Neural cell (in vitro differentiated cells): ENCODE measurements around the gene HOXB4. TPM values are rescaled to one million over a fixed set of nuclear protein-coding genes. Genes with fewer than 3 reads are reported as not detected.

Experiments
- H2AFZ ChIP-seq: fragments of 200-600, 300-800 bp; sonication (generic), shearing (Covaris generic); 2 replicates; pipeline ENCODE4 v1.6.0; 2014; ENCODE audit warnings: low read depth, mild to moderate bottlenecking, antibody characterized with exemption, low read length, moderate library complexity
- H3F3A ChIP-seq: fragments of 200-600 bp; shearing (Covaris generic); 2 replicates; pipeline ENCODE4 v1.6.1; 2016; ENCODE audit warnings: mild to moderate bottlenecking, moderate library complexity, mixed read lengths, antibody characterized with exemption, low read length; ENCODE audit not compliant: insufficient read depth, poor library complexity, severe bottlenecking
- H3K27ac ChIP-seq: fragments of 200-600, 300-800 bp; sonication (generic), shearing (Covaris generic); 2 replicates; pipeline ENCODE4 v1.5.1; 2014; ENCODE audit warnings: mild to moderate bottlenecking, low read length, moderate library complexity
- H3K27me3 ChIP-seq: fragments of 300-800, 200-600 bp; sonication (generic), shearing (Covaris generic); 2 replicates; pipeline ENCODE4 v1.6.0; 2014; ENCODE audit warnings: mild to moderate bottlenecking, low read depth, low read length, moderate library complexity; ENCODE audit not compliant: insufficient read depth
- H3K36me3 ChIP-seq: fragments of 300-800, 200-600 bp; sonication (generic), shearing (Covaris generic); 2 replicates; pipeline ENCODE4 v1.5.1; 2014; ENCODE audit warnings: mild to moderate bottlenecking, antibody characterized with exemption, low read length, moderate library complexity; ENCODE audit not compliant: insufficient read depth
- H3K4me2 ChIP-seq: fragments of 300-800, 200-600 bp; sonication (generic), shearing (Covaris generic); 2 replicates; pipeline ENCODE4 v1.6.0; 2014; ENCODE audit warnings: mild to moderate bottlenecking, low read length
- H3K4me3 ChIP-seq: fragments of 300-800, 200-600 bp; sonication (generic), shearing (Covaris generic); 2 replicates; pipeline ENCODE4 v1.5.1; 2014; ENCODE audit warnings: mild to moderate bottlenecking, low read length, moderate library complexity
- H3K79me2 ChIP-seq: fragments of 200-600 bp; shearing (Covaris generic); replicated peaks from 2 replicates; pipeline ENCODE4 v1.6.0; 2014; ENCODE audit warnings: mild to moderate bottlenecking, low read length, moderate library complexity; ENCODE audit not compliant: insufficient read depth
- H3K9ac ChIP-seq: fragments of 300-800, 200-600 bp; sonication (generic), shearing (Covaris generic); 2 replicates; pipeline ENCODE4 v1.6.1; 2016; ENCODE audit warnings: mild to moderate bottlenecking, low read length, mixed read lengths
- H3K9me2 ChIP-seq: fragments of 200-600 bp; shearing (Covaris generic); 2 replicates; pipeline ENCODE4 v1.6.1; 2016; ENCODE audit warnings: mild to moderate bottlenecking, low read length, mixed read lengths; ENCODE audit not compliant: insufficient read depth
- H3K9me3 ChIP-seq: fragments of 200-600, 300-800 bp; sonication (generic), shearing (Covaris generic); 2 replicates; pipeline ENCODE4 v1.6.1; 2016; ENCODE audit warnings: mild to moderate bottlenecking, mixed run types, low read length, moderate library complexity, mixed read lengths
- H4K20me1 ChIP-seq: fragments of 200-600 bp; shearing (Covaris generic); 2 replicates; pipeline ENCODE4 v1.6.1; 2016; ENCODE audit warnings: mild to moderate bottlenecking, mixed run types; ENCODE audit not compliant: insufficient read depth
- EP300 ChIP-seq: fragments of 450-650 bp; conservative IDR thresholded peaks from 2 replicates; pipeline ENCODE4 v1.6.1; 2014; ENCODE audit warnings: antibody characterized with exemption, mild to moderate bottlenecking, moderate library complexity; ENCODE audit not compliant: poor library complexity, severe bottlenecking
- EZH2 ChIP-seq: fragments of 200-600, 300-800 bp; shearing (Covaris generic), sonication (generic); IDR thresholded peaks from 2 replicates; pipeline ENCODE4 v1.6.1; 2014; ENCODE audit warnings: antibody characterized with exemption, low read length, borderline replicate concordance, mild to moderate bottlenecking; ENCODE audit not compliant: insufficient read depth, poor library complexity, severe bottlenecking
- MXI1 ChIP-seq: fragments of 450-650 bp; conservative IDR thresholded peaks from 2 replicates; pipeline ENCODE4 v1.6.1; 2014; ENCODE audit warnings: antibody characterized with exemption, mild to moderate bottlenecking; ENCODE audit not compliant: poor library complexity, severe bottlenecking
- POLR2AphosphoS5 ChIP-seq: IDR thresholded peaks from 2 replicates; pipeline ENCODE4 v1.6.1; 2012
- RAD21 ChIP-seq: fragments of 450-650 bp; conservative IDR thresholded peaks from 2 replicates; pipeline ENCODE4 v1.6.1; 2014; ENCODE audit warnings: antibody characterized with exemption, mild to moderate bottlenecking, moderate library complexity
- SMC3 ChIP-seq: fragments of 450-650 bp; conservative IDR thresholded peaks from 2 replicates; pipeline ENCODE4 v1.6.1; 2014; ENCODE audit warnings: antibody characterized with exemption, mild to moderate bottlenecking, moderate library complexity; ENCODE audit not compliant: poor library complexity
- TAF1 ChIP-seq: IDR thresholded peaks from 2 replicates; pipeline ENCODE4 v1.6.1; 2012; ENCODE audit warnings: low read depth
- polyA plus RNA-seq: library from polyadenylated mRNA; depleted of rRNA; stranded (reverse); fragments of >200 nt; gene quantifications from 2 replicates; pipeline ENCODE4 v1.2.3, GENCODE V29; 2014
- TF ChIP-seq, protein P1 (sequence below): fragments of 450-650 bp; IDR thresholded peaks from 2 replicates; pipeline ENCODE4 v1.5.1; 2014; ENCODE audit warnings: antibody characterized with exemption, mild to moderate bottlenecking, moderate library complexity; ENCODE audit not compliant: poor library complexity, severe bottlenecking
- TF ChIP-seq, protein P2 (sequence below): IDR thresholded peaks from 2 replicates; pipeline ENCODE4 v1.6.1; 2012; ENCODE audit warnings: borderline replicate concordance

Gene HOXB4
- polyA plus RNA-seq, 1 donor from 2014 or later = not detected

DNA sequence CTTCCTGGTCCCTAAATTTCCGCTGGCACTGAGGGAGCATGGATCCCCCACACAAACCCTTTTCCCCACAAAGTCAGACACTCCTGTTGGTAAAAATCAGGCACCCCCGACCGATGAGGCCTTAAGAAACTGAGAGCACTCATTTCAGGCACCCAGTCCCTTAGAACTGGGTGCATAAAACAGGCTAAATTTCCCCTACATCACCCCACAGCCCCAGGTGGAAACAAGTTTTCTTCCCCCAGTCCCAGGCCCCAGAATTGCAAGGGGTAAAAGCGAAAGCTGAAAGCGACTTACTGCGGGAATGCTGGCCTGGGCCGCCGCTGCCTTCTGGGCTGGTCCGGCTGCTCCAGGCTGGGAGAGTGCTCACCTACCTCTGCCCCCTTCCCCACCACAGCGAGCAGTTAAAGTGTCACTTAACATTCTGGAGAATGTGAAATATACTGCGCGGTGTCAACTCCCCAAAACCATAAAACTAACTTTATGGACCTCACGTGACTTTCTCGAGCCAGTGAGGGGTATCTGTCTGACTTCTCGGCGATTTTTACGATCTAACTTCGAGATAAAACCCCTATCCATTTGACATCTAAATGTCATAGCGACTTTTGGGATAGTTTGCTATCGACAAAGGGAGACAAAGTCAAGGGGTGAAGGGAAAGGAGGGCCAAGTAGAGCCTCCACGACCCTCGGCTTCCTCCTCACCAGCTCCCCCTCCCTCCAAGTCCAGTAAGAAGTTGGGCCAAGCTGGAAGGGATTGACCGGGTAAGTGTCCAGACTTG, 11.9 kb upstream of the HOXB4 start, which contains the start of gene HOXB3:
Gene HOXB3 (minus strand): TSS at position 411 of the 776 bp plus-strand sequence. CDS start 37,767 bp downstream, outside the sequence.
- Histone ChIP-seq H3K9me2 (no peaks in the 10 kb centered on the region), H2AFZ (no peak within 1 kb of the TSS), H3K4me2 (no peak within 1 kb of the TSS), H3K9me3 (peaks cover 8% of the 10 kb centered on the region), H3K27me3 (peaks cover 100% of the 10 kb centered on the region), H3K4me3 (no peak within 1 kb of the TSS), H3K9ac (no peak within 1 kb of the TSS), H3K36me3 (no peaks in the 10 kb centered on the region), H4K20me1 (no peaks in the 10 kb centered on the region), H3K79me2 (no peaks in the 10 kb centered on the region), H3K27ac (no peak within 1 kb of the TSS), H3F3A (no peaks in the 10 kb centered on the region)
- no peak for TF ChIP-seq SMC3
- TF ChIP-seq, protein P1, sequence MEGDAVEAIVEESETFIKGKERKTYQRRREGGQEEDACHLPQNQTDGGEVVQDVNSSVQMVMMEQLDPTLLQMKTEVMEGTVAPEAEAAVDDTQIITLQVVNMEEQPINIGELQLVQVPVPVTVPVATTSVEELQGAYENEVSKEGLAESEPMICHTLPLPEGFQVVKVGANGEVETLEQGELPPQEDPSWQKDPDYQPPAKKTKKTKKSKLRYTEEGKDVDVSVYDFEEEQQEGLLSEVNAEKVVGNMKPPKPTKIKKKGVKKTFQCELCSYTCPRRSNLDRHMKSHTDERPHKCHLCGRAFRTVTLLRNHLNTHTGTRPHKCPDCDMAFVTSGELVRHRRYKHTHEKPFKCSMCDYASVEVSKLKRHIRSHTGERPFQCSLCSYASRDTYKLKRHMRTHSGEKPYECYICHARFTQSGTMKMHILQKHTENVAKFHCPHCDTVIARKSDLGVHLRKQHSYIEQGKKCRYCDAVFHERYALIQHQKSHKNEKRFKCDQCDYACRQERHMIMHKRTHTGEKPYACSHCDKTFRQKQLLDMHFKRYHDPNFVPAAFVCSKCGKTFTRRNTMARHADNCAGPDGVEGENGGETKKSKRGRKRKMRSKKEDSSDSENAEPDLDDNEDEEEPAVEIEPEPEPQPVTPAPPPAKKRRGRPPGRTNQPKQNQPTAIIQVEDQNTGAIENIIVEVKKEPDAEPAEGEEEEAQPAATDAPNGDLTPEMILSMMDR = no peak
- TF ChIP-seq TAF1 = no peak
- no peak for TF ChIP-seq MXI1
- no peak for TF ChIP-seq POLR2AphosphoS5

DNA sequence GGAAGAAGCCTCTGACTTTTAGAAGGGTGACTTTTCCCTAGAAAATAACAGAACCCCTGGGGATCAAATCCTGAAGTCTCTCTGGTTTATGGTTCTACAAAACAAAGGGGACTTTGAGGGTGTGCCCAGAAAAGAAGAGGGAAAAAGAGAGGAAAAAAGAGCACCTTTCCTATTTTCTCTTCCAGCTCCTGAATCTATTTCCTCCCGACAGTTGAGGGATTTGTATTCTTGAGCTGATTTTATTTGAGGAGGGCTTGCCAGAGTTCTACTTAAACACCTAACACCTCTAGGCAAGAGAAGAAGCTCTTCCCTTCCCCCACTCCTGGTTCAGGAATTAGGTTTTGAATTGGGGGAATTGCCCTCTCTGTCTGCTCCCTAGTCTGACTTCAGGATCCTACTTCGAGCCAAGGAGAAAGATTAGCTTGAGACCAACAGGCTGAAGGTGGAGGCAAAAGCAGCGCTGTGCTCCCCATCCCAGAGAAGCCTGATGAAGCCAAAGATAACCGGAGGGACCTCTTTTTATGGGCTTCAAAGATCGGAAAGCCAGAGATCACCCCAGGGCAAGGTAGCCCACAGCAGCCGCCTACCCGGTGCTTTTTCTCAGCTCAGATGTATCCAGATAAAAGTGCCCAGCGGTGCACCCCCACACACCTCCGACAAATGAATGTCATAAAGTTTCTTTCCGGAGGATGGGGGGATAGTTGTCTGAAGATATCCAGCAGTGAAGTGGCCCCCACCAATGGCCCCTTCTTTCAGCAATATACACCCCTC, 11.1 kb upstream of the HOXB4 start:
- no peak overlapping the region for H3K4me3 ChIP-seq
- H3F3A ChIP-seq = no peaks in the 10 kb centered on the region
- no peaks in the 10 kb centered on the region for H3K36me3 ChIP-seq
- H3K4me2 ChIP-seq = no peak overlapping the region
- H3K9me2 ChIP-seq = no peaks in the 10 kb centered on the region
- no peak overlapping the region for H2AFZ ChIP-seq
- no peak overlapping the region for H3K9ac ChIP-seq
- no peak overlapping the region for H3K27ac ChIP-seq
- peaks cover 100% of the 10 kb centered on the region for H3K27me3 ChIP-seq
- H3K79me2 ChIP-seq = no peaks in the 10 kb centered on the region
- TF ChIP-seq, protein P2, sequence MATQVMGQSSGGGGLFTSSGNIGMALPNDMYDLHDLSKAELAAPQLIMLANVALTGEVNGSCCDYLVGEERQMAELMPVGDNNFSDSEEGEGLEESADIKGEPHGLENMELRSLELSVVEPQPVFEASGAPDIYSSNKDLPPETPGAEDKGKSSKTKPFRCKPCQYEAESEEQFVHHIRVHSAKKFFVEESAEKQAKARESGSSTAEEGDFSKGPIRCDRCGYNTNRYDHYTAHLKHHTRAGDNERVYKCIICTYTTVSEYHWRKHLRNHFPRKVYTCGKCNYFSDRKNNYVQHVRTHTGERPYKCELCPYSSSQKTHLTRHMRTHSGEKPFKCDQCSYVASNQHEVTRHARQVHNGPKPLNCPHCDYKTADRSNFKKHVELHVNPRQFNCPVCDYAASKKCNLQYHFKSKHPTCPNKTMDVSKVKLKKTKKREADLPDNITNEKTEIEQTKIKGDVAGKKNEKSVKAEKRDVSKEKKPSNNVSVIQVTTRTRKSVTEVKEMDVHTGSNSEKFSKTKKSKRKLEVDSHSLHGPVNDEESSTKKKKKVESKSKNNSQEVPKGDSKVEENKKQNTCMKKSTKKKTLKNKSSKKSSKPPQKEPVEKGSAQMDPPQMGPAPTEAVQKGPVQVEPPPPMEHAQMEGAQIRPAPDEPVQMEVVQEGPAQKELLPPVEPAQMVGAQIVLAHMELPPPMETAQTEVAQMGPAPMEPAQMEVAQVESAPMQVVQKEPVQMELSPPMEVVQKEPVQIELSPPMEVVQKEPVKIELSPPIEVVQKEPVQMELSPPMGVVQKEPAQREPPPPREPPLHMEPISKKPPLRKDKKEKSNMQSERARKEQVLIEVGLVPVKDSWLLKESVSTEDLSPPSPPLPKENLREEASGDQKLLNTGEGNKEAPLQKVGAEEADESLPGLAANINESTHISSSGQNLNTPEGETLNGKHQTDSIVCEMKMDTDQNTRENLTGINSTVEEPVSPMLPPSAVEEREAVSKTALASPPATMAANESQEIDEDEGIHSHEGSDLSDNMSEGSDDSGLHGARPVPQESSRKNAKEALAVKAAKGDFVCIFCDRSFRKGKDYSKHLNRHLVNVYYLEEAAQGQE = no peak
- TF ChIP-seq MXI1 (no peak), POLR2AphosphoS5 (no peak)
- peaks cover 8% of the 10 kb centered on the region for H3K9me3 ChIP-seq
- no peaks in the 10 kb centered on the region for H4K20me1 ChIP-seq

DNA sequence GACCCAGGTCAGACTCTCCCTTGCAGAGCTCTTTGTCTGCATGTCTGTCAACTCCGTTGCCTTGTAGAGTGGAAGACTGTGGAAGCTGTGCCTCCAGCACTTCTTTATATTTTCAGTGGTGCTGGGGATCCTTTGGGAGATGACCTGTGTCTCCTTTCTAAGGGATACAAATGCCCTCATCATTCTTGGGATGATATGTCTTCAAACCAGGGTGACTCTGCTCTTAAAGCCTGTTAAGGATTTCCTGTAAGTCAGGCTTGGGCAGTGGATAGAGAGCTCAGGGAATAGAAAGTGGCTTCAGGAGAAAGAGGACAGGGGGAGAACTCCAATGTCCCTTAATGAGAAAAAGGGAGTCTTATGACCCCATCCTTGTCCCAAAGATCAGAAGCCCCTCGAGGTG, 10.4 kb upstream of the HOXB4 start:
- Histone ChIP-seq H3K9me3 (peaks cover 8% of the 10 kb centered on the region), H3K4me2 (no peak overlapping the region), H2AFZ (no peak overlapping the region), H3K79me2 (no peaks in the 10 kb centered on the region), H3K9ac (no peak overlapping the region), H3K9me2 (no peaks in the 10 kb centered on the region), H3K4me3 (no peak overlapping the region), H3K27me3 (peaks cover 100% of the 10 kb centered on the region), H4K20me1 (no peaks in the 10 kb centered on the region), H3F3A (no peaks in the 10 kb centered on the region), H3K27ac (no peak overlapping the region), H3K36me3 (no peaks in the 10 kb centered on the region)
- no peak for TF ChIP-seq MXI1
- TF ChIP-seq POLR2AphosphoS5 = no peak
- no peak for TF ChIP-seq EP300
- no peak for TF ChIP-seq SMC3
- TF ChIP-seq, protein P1 = no peak
- no peak for TF ChIP-seq EZH2
- no peak for TF ChIP-seq RAD21
